GM21360 (cell line): ENCODE measurements around the gene IMMP2L.

ENCODE experiments used
- ATAC-seq: cut with Tn5 transposase; IDR thresholded peaks from one replicate; pipeline ENCODE4 v1.9.1; 2021; ENCODE audit warnings: mild to moderate bottlenecking, moderate library complexity; ENCODE audit not compliant: unreplicated experiment

IMMP2L gene

GRCh38 chr7:111232249-111233084 is 329.8 kb downstream of the IMMP2L start:
- ATAC-seq, result peak; percentile 82

GRCh38 chr7:111229916-111230315 is 332.4 kb downstream of the IMMP2L start:
- no peak for ATAC-seq

GRCh38 chr7:111229181-111229740 is 333.0 kb downstream of the IMMP2L start:
- no peak for ATAC-seq

- no peak for ATAC-seq
Measured at GRCh38 chr7:111228437-111228836, 333.9 kb downstream of the IMMP2L start.

- ATAC-seq, result no peak
Measured at GRCh38 chr7:111226800-111227199, 335.5 kb downstream of the IMMP2L start.

- ATAC-seq, result no peak
Measured at GRCh38 chr7:111224354-111225231, 337.7 kb downstream of the IMMP2L start.

GRCh38 chr7:111223802-111224253 is 338.5 kb downstream of the IMMP2L start:
- no peak for ATAC-seq

GRCh38 chr7:111215550-111215949 is 346.7 kb downstream of the IMMP2L start:
- ATAC-seq, result no peak

- no peak for ATAC-seq
Measured at GRCh38 chr7:111212857-111213523, 349.3 kb downstream of the IMMP2L start.

GRCh38 chr7:111210996-111211395 is 351.3 kb downstream of the IMMP2L start:
- no peak for ATAC-seq

GRCh38 chr7:111210043-111210442 is 352.2 kb downstream of the IMMP2L start:
- no peak for ATAC-seq

- no peak for ATAC-seq
Measured at GRCh38 chr7:111205251-111205650, 357.0 kb downstream of the IMMP2L start.

GRCh38 chr7:111202321-111202720 is 360.0 kb downstream of the IMMP2L start:
- ATAC-seq, result no peak

- no peak for ATAC-seq
Measured at GRCh38 chr7:111199643-111200042, 362.6 kb downstream of the IMMP2L start.

GRCh38 chr7:111198255-111198654 is 364.0 kb downstream of the IMMP2L start:
- no peak for ATAC-seq

GRCh38 chr7:111196655-111197054 is 365.6 kb downstream of the IMMP2L start:
- no peak for ATAC-seq

- ATAC-seq, result no peak
Measured at GRCh38 chr7:111192614-111193413, 369.5 kb downstream of the IMMP2L start.

- no peak for ATAC-seq
Measured at GRCh38 chr7:111190804-111191203, 371.5 kb downstream of the IMMP2L start.

- ATAC-seq, result no peak
Measured at GRCh38 chr7:111184987-111185386, 377.3 kb downstream of the IMMP2L start.

- no peak for ATAC-seq
Measured at GRCh38 chr7:111183321-111183720, 379.0 kb downstream of the IMMP2L start.
